A549 treated with Mapracorat at 1 μM for 4 hours (cell line): Measurements from ENCODE around the gene SRRM3. TPM values are rescaled to one million over a fixed set of nuclear protein-coding genes. Genes with fewer than 3 reads are reported as not detected.

ENCODE experiments used
- total RNA-seq: library from RNA; stranded (reverse); fragments of 200-300 nt; extraction: Qiagen RNA extraction; gene quantifications from 5 replicates; pipeline ENCODE4 v1.2.3, GENCODE V29; 2022

SRRM3 gene
- total RNA-seq, result 8.0 to 11.6 TPM (median 11.3 TPM) in 5 replicates

GRCh38 chr7:76201732-76202665 is at the start of gene SRRM3:
Gene SRRM3 (plus strand): TSS chr7:76201896. CDS start chr7:76235067, 33,171 bp downstream.

GRCh38 chr7:76302347-76303201 is 100.9 kb downstream of the SRRM3 start, which contains the start of gene HSPB1:
Gene HSPB1 (plus strand): TSS chr7:76302673. CDS start chr7:76302713, 40 bp downstream.

Other genes with a start within 250 kb of the SRRM3 start
- gene TMEM120A, start 207.3 kb upstream of the SRRM3 start, total RNA-seq, result 37.6 to 47.3 TPM (median 42.0 TPM) in 5 replicates
- 38.0 to 45.4 TPM (median 41.2 TPM) in 5 replicates for gene STYXL1, start 153.9 kb upstream of the SRRM3 start, total RNA-seq
- gene MDH2, start 153.8 kb upstream of the SRRM3 start, total RNA-seq, result 347 to 410 TPM (median 393 TPM) in 5 replicates
- gene HSPB1, start 100.8 kb downstream of the SRRM3 start, total RNA-seq, result 932 to 1,434 TPM (median 1,385 TPM) in 5 replicates
- 207 to 235 TPM (median 221 TPM) in 5 replicates for gene YWHAG, start 157.1 kb downstream of the SRRM3 start, total RNA-seq
- 0.73 to 1.5 TPM (median 0.89 TPM) in 5 replicates for gene SSC4D, start 207.8 kb downstream of the SRRM3 start, total RNA-seq
- gene ZP3, start 223.1 kb downstream of the SRRM3 start, total RNA-seq, result 17.8 to 21.0 TPM (median 20.2 TPM) in 5 replicates